GM21825 (cell line): ENCODE measurements around the gene SRSF6.
A peak's percentile ranks its signal among the peaks of the same experiment; 100 is the strongest.
"Not testable (repeated sequence)": the region's sequence is repeated elsewhere in the genome, so short reads cannot be mapped to it uniquely, and the experiment has no call there.

Experiments
- ATAC-seq: cut with Tn5 transposase; IDR thresholded peaks from one replicate; pipeline ENCODE4 v1.9.1; 2021; ENCODE audit warnings: mild to moderate bottlenecking, moderate library complexity; ENCODE audit not compliant: unreplicated experiment

SRSF6 gene

GRCh38 chr20:43448748-43449535, 8.8 kb upstream of the SRSF6 start:
- peak; percentile 57 for ATAC-seq

- no peak for ATAC-seq
These were observed 6.6 kb upstream of the SRSF6 start for GRCh38 chr20:43450841-43451799.

GRCh38 chr20:43452404-43453126, 5.1 kb upstream of the SRSF6 start:
- no peak for ATAC-seq

GRCh38 chr20:43456252-43456651, 1.4 kb upstream of the SRSF6 start:
- ATAC-seq: not testable (repeated sequence)

GRCh38 chr20:43456809-43457639, 672 bp upstream of the SRSF6 start:
- ATAC-seq: peak; percentile 73

- no peak for ATAC-seq
These were observed 777 bp downstream of the SRSF6 start for GRCh38 chr20:43458422-43458924.

- no peak for ATAC-seq
These were observed 1.6 kb downstream of the SRSF6 start for GRCh38 chr20:43459022-43459942.

- ATAC-seq: no peak
These were observed 2.6 kb downstream of the SRSF6 start for GRCh38 chr20:43460172-43460829.

- ATAC-seq: no peak
These were observed 3.1 kb downstream of the SRSF6 start for GRCh38 chr20:43460830-43461200.

- no peak for ATAC-seq
These were observed 4.4 kb downstream of the SRSF6 start for GRCh38 chr20:43461894-43462659.

GRCh38 chr20:43462660-43463526, 5.2 kb downstream of the SRSF6 start:
- ATAC-seq: no peak

GRCh38 chr20:43463527-43464218, 6.0 kb downstream of the SRSF6 start:
- no peak for ATAC-seq

- no peak for ATAC-seq
These were observed 6.6 kb downstream of the SRSF6 start for GRCh38 chr20:43464219-43464790.

GRCh38 chr20:43465625-43465943, 7.9 kb downstream of the SRSF6 start:
- no peak for ATAC-seq

GRCh38 chr20:43467589-43467988, 9.9 kb downstream of the SRSF6 start:
- no peak for ATAC-seq
